ENCODE measurements around the gene HIRA. TPM values are rescaled to one million over a fixed set of nuclear protein-coding genes. Genes with fewer than 3 reads are reported as not detected.

The HIRA gene, protein sequence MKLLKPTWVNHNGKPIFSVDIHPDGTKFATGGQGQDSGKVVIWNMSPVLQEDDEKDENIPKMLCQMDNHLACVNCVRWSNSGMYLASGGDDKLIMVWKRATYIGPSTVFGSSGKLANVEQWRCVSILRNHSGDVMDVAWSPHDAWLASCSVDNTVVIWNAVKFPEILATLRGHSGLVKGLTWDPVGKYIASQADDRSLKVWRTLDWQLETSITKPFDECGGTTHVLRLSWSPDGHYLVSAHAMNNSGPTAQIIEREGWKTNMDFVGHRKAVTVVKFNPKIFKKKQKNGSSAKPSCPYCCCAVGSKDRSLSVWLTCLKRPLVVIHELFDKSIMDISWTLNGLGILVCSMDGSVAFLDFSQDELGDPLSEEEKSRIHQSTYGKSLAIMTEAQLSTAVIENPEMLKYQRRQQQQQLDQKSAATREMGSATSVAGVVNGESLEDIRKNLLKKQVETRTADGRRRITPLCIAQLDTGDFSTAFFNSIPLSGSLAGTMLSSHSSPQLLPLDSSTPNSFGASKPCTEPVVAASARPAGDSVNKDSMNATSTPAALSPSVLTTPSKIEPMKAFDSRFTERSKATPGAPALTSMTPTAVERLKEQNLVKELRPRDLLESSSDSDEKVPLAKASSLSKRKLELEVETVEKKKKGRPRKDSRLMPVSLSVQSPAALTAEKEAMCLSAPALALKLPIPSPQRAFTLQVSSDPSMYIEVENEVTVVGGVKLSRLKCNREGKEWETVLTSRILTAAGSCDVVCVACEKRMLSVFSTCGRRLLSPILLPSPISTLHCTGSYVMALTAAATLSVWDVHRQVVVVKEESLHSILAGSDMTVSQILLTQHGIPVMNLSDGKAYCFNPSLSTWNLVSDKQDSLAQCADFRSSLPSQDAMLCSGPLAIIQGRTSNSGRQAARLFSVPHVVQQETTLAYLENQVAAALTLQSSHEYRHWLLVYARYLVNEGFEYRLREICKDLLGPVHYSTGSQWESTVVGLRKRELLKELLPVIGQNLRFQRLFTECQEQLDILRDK
- 25.2 and 25.8 TPM in 2 replicates for total RNA-seq

DNA sequence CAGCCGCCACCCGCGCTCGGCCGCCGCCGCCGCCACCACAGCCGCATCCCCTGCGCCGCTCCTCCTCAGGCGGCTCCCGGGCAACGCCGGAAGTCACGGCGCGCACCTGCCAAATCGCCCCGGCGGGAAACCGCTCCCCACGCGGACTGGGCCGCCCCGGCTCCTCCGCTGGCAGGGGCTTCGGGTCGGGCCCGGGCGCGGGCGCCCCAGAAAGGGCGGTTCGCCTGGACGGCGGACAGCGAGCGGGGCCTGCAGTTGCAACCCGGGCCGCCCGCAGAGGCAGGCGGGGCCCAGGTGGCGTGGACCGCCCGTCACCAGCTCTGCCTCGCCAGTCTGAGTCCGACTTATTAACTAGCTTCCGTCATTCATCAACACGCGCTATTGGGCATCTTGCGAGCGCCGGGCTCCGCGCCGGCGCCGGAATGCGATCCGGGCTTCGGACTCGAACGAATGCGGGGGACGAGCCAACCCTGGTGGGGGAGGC is at the start of gene HIRA:
HIRA (minus strand) TSS at position 85 of the 484 bp plus-strand sequence. CDS start 257 bp downstream, outside the sequence.

DNA sequence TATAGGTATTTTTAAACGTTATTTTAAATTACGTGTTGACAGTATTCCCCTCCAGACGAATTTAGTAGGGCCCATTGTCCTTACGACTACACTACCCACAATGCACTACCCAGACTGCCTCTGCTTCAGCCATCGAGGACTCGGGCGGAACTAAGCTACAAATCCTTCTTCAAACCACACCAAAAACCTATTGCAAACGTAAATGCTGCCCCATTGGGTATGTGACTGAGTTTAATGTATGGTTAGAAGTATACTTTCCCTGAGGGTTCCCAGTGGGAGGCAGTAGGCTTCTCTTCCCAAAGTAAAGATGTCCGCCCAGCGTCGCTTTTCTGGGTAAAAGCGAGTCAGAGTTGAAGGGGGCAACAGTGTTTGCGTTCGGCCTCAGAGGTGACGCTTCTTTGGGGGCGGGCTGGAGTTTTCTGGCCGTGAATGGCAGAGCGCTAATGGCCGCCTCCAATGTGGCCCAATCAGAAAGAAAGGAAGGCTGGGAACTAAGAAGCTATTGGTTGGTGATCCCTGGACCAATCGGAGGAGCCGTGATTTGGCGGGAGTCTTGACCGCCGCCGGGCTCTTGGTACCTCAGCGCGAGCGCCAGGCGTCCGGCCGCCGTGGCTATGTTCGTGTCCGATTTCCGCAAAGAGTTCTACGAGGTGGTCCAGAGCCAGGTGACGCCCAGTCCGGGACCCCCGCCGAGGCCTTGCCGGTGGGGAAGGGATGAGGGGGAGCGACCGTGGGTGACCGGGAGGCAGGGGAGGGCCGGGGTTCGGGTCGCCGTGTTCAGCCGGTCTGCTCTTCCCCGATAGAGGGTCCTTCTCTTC is 48.0 kb upstream of the HIRA start, which contains the start of gene CDC45:
CDC45 (plus strand) TSS at position 566 of the 818 bp plus-strand sequence; CDS start at position 615, 49 bp downstream.

DNA sequence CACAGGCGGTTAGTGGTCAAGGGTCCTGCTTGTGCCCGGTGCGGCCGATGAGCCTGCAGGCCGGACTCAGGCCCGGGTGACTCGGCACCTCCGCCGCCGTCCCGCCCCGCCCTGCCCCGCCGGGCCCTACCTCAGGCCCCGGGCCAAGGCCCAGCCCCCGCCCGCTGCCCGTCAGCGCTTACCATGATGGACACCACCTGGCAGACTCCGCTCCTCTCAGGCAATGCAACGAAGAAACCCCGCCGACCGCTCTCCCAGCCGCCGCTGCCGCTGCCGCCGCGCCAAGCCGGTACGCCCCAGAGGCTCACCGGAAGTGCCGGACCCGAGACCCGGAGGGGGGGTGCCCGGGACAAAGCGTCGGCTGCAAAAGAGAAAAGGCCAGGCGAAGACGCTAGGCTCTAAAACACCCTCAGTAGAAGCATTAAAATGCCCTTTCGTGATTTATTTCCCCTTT is 47.4 kb upstream of the HIRA start, which contains the start of gene UFD1:
UFD1 (minus strand) TSS at position 293 of the 454 bp plus-strand sequence; CDS start at position 185, 108 bp downstream.

DNA sequence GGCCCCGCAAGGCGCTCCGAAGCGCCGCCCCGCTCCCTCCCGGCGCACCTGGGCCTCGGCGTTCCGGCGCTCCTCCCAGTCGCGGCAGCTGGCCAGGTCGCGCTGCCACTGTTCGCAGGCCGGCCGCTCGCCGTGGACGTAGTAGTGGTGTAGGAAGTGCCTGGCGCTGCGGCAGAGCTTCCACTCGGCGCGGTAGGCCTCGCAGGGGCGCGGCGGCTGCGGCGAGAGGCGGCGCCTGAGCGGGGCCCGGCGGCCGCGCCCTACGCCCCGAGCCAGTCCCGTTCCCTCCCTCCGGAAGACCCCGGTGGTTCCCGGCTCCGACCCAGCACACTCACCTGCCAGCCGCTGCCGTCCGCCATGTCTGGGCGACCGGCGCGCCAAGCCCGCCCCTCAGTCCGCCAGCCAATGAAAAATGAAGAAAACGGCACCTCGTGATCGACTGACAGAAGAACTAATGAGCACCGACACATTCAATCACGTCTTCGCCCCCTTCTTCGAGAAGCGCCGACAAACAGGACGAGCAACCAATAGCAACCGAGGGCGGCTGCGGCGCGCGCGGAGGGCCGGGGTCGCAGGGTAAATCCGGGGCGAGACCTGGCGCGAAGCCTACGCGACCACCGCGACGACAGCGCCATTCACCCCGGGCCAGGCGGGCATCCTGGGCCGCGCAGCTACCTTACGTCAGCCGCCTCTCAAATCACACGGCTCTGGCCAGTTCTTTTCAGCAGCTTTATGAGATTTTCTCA is 16.0 kb upstream of the HIRA start, which contains the start of gene C22orf39:
C22orf39 (minus strand) TSS at position 382 of the 746 bp plus-strand sequence; CDS start at position 359, 23 bp downstream.

DNA sequence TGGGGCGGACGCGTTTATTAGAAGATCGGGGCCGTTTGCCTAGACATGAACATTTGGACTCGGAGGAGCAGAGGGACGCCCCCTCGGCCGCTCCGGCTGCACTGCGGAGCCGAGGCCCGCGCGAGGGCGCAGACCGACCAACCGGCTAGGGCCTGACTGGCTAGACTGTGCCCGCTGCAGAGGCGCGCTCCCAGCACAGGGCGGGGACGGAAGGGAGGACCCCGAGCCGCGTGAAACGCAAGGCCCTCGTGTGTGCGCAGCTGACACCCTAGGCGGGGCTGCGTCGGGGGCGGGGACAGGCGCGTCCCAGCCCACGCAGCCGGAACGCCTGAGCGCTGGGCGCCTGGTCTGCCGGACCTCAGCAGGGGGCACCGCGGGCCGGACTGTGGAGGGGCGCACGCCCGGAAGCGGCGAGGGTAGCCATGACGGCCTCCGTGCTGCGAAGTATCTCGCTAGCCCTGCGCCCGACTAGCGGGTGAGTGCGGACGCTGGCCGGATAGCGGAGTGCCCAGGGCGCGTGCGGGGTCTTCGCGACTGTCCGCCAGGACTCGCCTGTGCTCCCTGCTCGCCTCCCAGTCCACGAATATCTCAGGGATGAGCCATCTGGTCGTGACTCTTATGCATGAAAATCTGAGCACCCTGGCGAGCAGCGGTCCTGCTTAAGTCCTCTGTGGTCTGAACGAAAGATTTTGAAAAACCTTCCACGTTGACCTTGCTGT is 759 bp upstream of the HIRA start, which contains the start of gene MRPL40:
MRPL40 (plus strand) TSS at position 413 of the 719 bp plus-strand sequence; CDS start at position 423, 10 bp downstream.

DNA sequence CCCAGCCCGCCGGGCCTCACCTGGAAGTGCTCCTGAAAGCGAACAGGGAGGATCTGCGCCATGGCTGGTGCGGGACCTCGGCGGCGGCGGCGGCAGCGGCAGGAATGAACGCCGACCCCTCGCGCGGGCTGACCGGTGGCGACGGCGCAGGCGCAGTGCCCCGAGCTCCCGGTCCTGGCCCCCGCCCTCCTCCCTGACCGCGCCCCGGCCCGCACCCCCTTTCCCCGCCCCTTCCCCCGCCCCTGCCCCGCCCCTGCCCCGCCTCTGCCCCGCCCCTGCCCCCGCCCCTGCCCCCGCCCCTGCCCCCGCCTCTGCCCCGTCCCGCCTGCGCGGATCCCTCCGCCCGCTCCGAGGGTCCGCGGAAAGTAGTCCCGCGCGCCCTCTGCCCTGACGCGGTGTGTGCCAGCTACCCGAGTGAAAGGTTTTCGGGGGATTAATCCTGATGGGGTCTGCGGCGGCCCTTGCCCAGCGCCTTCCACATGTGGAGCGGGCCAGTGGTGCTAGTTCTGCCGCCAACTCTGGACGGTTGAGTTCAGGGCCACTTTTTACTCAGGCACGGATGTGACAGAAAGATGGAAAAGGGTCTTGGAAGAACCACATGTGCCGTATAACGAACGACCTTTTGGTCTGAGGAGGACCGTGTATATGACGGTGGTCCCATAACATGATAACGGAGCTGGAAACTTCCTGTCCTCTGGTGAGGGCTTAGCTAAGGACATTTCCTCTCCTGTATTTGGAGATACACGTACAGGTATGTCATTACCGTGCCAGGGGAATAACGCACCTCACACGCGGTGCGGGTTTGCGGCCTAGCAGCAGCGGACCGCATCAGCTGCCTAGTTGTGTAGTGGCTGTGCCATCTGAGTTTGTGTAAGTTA is 139.7 kb downstream of the HIRA start, which contains the start of gene CLTCL1:
CLTCL1 (minus strand) TSS at position 140 of the 878 bp plus-strand sequence; CDS start at position 62, 78 bp downstream.

Other genes with a start within 250 kb of the HIRA start
- 9.5 and 12.2 TPM in 2 replicates for gene CLTCL1, start 140.0 kb downstream of the HIRA start, total RNA-seq
- 41.0 and 41.3 TPM in 2 replicates for gene MRPL40, start 812 bp upstream of the HIRA start, total RNA-seq
- gene C22orf39, start 16.0 kb upstream of the HIRA start, total RNA-seq: 13.9 and 17.0 TPM in 2 replicates
- gene UFD1, start 47.5 kb upstream of the HIRA start, total RNA-seq: 49.5 and 105 TPM in 2 replicates
- 11.2 and 44.8 TPM in 2 replicates for gene CDC45, start 48.2 kb upstream of the HIRA start, total RNA-seq
- gene CLDN5, start 92.7 kb upstream of the HIRA start, total RNA-seq: 1.1 TPM in 2 replicates